ENCODE results near the gene COPZ1.
A peak's percentile ranks its signal among the peaks of the same experiment; 100 is the strongest.

The COPZ1 gene

GRCh38 chr12:54359762-54360351, 34.9 kb downstream of the COPZ1 start:
- DNase-seq, result no peak

- peak; percentile 29 to 40 for DNase-seq
Measured at GRCh38 chr12:54360717-54361456, 36.0 kb downstream of the COPZ1 start.

- no peak for DNase-seq
Measured at GRCh38 chr12:54363047-54363446, 38.1 kb downstream of the COPZ1 start.

- DNase-seq, result no peak
Measured at GRCh38 chr12:54363618-54364017, 38.7 kb downstream of the COPZ1 start.

- peak; percentile 90 to 95 for DNase-seq
Measured at GRCh38 chr12:54364413-54364812, 39.5 kb downstream of the COPZ1 start, which contains the start of gene GPR84. Gene GPR84, minus strand, starts transcription at chr12:54364486. Its CDS starts 635 bp downstream, at chr12:54363851.

- DNase-seq, result no peak
Measured at GRCh38 chr12:54368025-54368708, 43.2 kb downstream of the COPZ1 start.

- peak; percentile 49 to 80 for DNase-seq
Measured at GRCh38 chr12:54368709-54369596, 44.0 kb downstream of the COPZ1 start.

- DNase-seq, result no peak
Measured at GRCh38 chr12:54369597-54370131, 44.7 kb downstream of the COPZ1 start.

GRCh38 chr12:54370171-54370730, 45.3 kb downstream of the COPZ1 start:
- peak; percentile 41 to 50 for DNase-seq

- DNase-seq, result no peak
Measured at GRCh38 chr12:54371328-54372112, 46.6 kb downstream of the COPZ1 start.

GRCh38 chr12:54372113-54372806, 47.3 kb downstream of the COPZ1 start:
- DNase-seq, result no peak

- no peak for DNase-seq
Measured at GRCh38 chr12:54373649-54374561, 49.0 kb downstream of the COPZ1 start.

GRCh38 chr12:54374562-54375258, 49.8 kb downstream of the COPZ1 start:
- no peak for DNase-seq

- DNase-seq, result no peak
Measured at GRCh38 chr12:54375259-54375579, 50.3 kb downstream of the COPZ1 start.

- no peak for DNase-seq
Measured at GRCh38 chr12:54376596-54376995, 51.7 kb downstream of the COPZ1 start.

GRCh38 chr12:54377007-54377406, 52.1 kb downstream of the COPZ1 start:
- DNase-seq, result no peak

- no peak for DNase-seq
Measured at GRCh38 chr12:54377797-54378515, 53.0 kb downstream of the COPZ1 start.

GRCh38 chr12:54378796-54379397, 54.0 kb downstream of the COPZ1 start:
- DNase-seq, result no peak

Measured in AML-193 (cell line).